HG02759 (cell line): Measurements from ENCODE around the gene MYO7B.

ENCODE experiments used
- ATAC-seq: cut with Tn5 transposase; IDR thresholded peaks from one replicate; pipeline ENCODE4 v1.9.1; 2021; ENCODE audit warnings: mild to moderate bottlenecking, moderate library complexity; ENCODE audit not compliant: unreplicated experiment

Gene MYO7B

GRCh38 chr2:127658641-127659407 is 123.3 kb downstream of the MYO7B start:
- no peak for ATAC-seq

GRCh38 chr2:127659408-127660290 is 124.2 kb downstream of the MYO7B start:
- ATAC-seq: no peak

GRCh38 chr2:127660291-127660578 is 124.8 kb downstream of the MYO7B start:
- ATAC-seq: no peak

GRCh38 chr2:127661072-127661649 is 125.7 kb downstream of the MYO7B start:
- ATAC-seq: no peak

GRCh38 chr2:127661949-127662510 is 126.5 kb downstream of the MYO7B start:
- ATAC-seq: no peak

GRCh38 chr2:127662937-127663565 is 127.6 kb downstream of the MYO7B start:
- no peak for ATAC-seq

- no peak for ATAC-seq
Observed at GRCh38 chr2:127663566-127664064, 128.1 kb downstream of the MYO7B start.

- no peak for ATAC-seq
Observed at GRCh38 chr2:127664065-127664894, 128.8 kb downstream of the MYO7B start.

GRCh38 chr2:127664895-127665225 is 129.4 kb downstream of the MYO7B start:
- no peak for ATAC-seq

- no peak for ATAC-seq
Observed at GRCh38 chr2:127665267-127665893, 129.9 kb downstream of the MYO7B start.

- ATAC-seq: no peak
Observed at GRCh38 chr2:127669056-127669455, 133.6 kb downstream of the MYO7B start.

GRCh38 chr2:127670055-127670956 is 134.8 kb downstream of the MYO7B start:
- no peak for ATAC-seq

- ATAC-seq: no peak
Observed at GRCh38 chr2:127670957-127671290, 135.4 kb downstream of the MYO7B start.

GRCh38 chr2:127671557-127672302 is 136.2 kb downstream of the MYO7B start:
- no peak for ATAC-seq

GRCh38 chr2:127672341-127673224 is 137.1 kb downstream of the MYO7B start:
- ATAC-seq: no peak

- ATAC-seq: no peak
Observed at GRCh38 chr2:127673291-127674069, 138.0 kb downstream of the MYO7B start.
